Neural cell (in vitro differentiated cells): Measurements from ENCODE around the gene IGF1R.

Source experiments
- CTCF ChIP-seq: fragments of 450-650 bp; IDR thresholded peaks from 2 replicates; pipeline ENCODE4 v1.5.1; 2014; ENCODE audit warnings: antibody characterized with exemption, mild to moderate bottlenecking, moderate library complexity; ENCODE audit not compliant: poor library complexity, severe bottlenecking
- EZH2 ChIP-seq: fragments of 200-600, 300-800 bp; shearing (Covaris generic), sonication (generic); IDR thresholded peaks from 2 replicates; pipeline ENCODE4 v1.6.1; 2014; ENCODE audit warnings: antibody characterized with exemption, low read length, borderline replicate concordance, mild to moderate bottlenecking; ENCODE audit not compliant: insufficient read depth, poor library complexity, severe bottlenecking
- POLR2AphosphoS5 ChIP-seq: IDR thresholded peaks from 2 replicates; pipeline ENCODE4 v1.6.1; 2012
- TAF1 ChIP-seq: IDR thresholded peaks from 2 replicates; pipeline ENCODE4 v1.6.1; 2012; ENCODE audit warnings: low read depth

GRCh38 chr15:98706986-98707385, 58.6 kb downstream of the IGF1R start:
- no peak for TF ChIP-seq CTCF
- no peak for TF ChIP-seq POLR2AphosphoS5
- TF ChIP-seq TAF1: no peak
- no peak for TF ChIP-seq EZH2
